ENCODE measurements around the gene SRSF9. TPM values are rescaled to one million over a fixed set of nuclear protein-coding genes. Genes with fewer than 3 reads are reported as not detected.
"Not testable (repeated sequence)": the region's sequence is repeated elsewhere in the genome, so short reads cannot be mapped to it uniquely, and the experiment has no call there.

The SRSF9 gene
- total RNA-seq, 1 experiment from 2014 or later = 199 TPM

DNA sequence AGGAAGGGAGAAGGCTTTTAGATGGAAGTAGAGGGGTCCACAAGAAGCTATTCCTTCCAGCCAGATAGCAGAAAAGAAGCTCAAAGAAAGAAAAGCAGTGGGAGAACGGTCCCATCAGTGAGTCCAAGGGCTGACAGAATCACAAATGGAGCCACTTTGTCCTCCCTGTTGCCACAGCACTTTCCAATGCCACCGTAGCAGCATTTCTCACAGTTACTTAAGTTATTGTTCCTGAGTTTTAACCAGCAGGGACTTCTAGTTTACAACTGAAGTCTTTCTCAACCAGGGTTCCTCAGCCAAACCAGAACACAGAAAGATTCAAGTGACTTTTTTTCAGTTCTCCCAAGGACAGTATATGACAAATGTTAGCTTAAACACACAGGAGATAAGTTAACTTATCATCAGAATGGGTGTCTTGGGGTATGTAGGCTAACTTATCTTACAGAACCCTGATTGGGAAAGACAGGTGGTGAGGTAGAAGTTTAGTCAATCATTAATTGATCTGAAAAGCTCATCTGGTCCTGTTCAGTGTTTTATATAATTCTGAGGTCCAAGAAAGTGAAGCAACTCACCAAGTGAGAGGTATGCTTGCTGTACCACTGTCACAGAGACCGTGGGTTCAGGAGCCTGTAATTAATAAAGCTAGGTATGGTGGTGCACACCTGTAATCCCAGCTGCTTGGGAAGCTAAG, 16.3 kb downstream of the SRSF9 start:
- H3K9me3 ChIP-seq (replicated peaks) = no peaks in the 10 kb centered on the region
- H3K4me1 ChIP-seq (replicated peaks) = no peaks in the 10 kb centered on the region
- no peak overlapping the region for H3K4me3 ChIP-seq
- DNase-seq (ENCODE audit: low read depth in 1 of 2, low spot score in 2 of 2) = no peak
- no peaks in the 10 kb centered on the region for H3K27me3 ChIP-seq (replicated peaks)
- H3K36me3 ChIP-seq = peaks cover 78% of the 10 kb centered on the region
- no peak overlapping the region for H3K27ac ChIP-seq

DNA sequence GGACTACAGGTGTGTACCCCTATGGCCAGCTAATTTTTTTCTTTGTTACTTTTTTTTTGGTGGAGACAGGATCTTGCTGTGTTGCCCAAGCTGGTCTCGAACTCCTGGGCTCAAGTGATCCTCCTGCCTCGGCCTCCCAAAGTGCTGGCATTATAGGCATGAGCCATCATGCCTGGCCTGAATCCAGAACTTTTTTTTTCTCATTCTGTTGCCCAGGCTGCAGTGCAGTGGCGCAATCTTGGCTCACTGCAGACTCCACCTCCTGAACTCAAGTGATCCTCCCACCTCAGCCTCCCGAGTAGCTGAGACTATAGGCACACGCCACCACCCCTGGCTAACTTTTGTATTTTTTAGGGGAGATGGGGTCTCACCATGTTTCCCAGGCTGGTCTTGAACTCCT, 17.0 kb downstream of the SRSF9 start:
- H3K27me3 ChIP-seq (replicated peaks); H3K9me3 ChIP-seq (replicated peaks); H3K4me1 ChIP-seq (replicated peaks); H3K27ac ChIP-seq; DNase-seq (ENCODE audit: low read depth in 1 of 2, low spot score in 2 of 2); H3K4me3 ChIP-seq: not testable (repeated sequence)
- peaks cover 75% of the 10 kb centered on the region for H3K36me3 ChIP-seq

DNA sequence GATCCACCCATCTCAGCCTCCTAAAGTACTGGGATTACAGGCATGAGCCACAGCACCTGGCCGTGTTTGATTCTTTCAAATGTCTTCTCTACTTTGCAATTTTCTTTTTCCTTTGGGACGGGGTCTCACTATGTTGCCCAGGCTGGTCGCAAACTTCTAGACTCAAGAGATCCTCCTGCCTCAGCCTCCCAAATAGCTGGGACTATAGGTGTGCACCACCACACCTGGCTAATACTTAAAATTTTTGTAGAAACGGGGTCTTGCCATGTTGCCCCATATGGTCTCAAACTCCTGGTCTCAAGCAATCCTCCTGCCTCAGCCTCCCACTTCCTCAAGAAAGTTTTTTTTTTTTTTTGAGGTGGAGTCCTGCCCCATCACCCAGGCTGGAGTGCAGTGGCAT, 21.6 kb downstream of the SRSF9 start:
- H3K4me1 ChIP-seq (replicated peaks) = peaks cover 17% of the 10 kb centered on the region
- no peak overlapping the region for H3K4me3 ChIP-seq
- H3K9me3 ChIP-seq (replicated peaks) = no peaks in the 10 kb centered on the region
- H3K36me3 ChIP-seq = peaks cover 69% of the 10 kb centered on the region
- H3K27me3 ChIP-seq (replicated peaks) = no peaks in the 10 kb centered on the region
- H3K27ac ChIP-seq = no peak overlapping the region
- no peak for DNase-seq (ENCODE audit: low read depth in 1 of 2, low spot score in 2 of 2)

DNA sequence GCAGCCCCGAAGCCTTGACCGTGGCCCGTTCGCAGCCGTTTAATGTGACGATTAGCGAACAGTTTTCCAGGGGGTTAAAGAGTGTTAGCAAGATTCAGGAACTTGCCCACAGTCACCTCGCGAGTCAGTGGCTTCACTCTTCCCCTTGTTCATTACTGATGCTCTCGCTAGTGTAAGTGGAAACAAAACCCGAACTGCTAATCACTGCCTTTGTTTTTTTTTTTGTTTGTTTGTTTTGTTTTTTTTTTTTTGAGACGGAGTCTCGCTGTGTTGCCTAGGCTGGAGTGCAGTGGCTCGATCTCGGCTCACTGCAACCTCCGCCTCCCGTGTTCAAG, 22.7 kb downstream of the SRSF9 start:
- Histone ChIP-seq H3K36me3 (peaks cover 68% of the 10 kb centered on the region), H3K4me1 (replicated peaks) (peaks cover 17% of the 10 kb centered on the region), H3K4me3 (peak overlapping the region; percentile 89)
- DNase-seq (ENCODE audit: low read depth in 1 of 2, low spot score in 2 of 2); H3K27me3 ChIP-seq (replicated peaks); H3K9me3 ChIP-seq (replicated peaks); H3K27ac ChIP-seq: not testable (repeated sequence)

DNA sequence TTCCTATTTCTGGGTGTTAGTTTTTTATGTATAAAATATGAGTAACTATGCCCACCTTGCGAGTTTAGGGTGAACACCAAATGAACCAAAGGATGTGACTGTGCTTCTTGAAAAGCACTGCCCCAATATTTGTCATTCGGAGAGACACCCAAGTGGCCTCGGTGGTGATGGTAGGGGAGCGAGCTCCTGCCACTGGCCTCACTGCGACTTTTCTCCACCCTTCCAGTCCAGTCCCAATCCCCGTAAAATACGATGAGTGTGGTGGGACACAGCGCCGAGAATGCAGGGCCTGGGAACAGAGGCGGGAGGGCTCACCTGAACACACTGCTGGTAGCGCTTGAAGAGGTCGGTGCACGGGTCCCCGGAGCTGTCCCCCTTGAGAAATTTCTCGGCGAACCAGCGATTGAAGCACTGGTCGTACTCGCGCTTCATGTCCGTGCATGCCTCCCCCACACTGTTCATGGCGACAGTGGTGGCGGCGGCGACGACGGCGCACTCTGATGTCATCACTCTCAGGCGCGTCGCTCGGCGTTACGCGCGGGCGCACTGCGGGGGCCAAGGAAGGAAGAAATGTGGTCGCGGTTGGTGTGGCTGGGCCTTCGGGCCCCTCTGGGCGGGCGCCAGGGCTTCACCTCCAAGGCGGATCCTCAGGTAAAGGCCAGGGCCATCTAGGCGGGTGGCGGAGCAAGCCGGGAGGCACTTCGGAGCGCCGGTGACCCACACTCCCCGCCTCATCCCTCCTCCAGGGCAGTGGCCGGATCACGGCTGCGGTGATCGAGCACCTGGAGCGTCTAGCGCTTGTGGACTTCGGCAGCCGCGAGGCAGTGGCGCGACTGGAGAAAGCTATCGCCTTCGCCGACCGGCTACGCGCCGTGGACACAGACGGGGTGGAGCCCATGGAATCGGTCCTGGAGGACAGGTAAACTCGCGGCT, 23.4 kb downstream of the SRSF9 start, which contains the start of the genes GATC and TRIAP1:
TSS of gene GATC (plus strand) at position 534 of the 933 bp plus-strand sequence. CDS start at position 571, 37 bp downstream.
TSS of gene TRIAP1 (minus strand) at position 474 of the 933 bp plus-strand sequence. CDS start at position 462, 12 bp downstream.
- Histone ChIP-seq H3K27me3 (replicated peaks) (no peaks in the 10 kb centered on the region), H3K36me3 (peaks cover 69% of the 10 kb centered on the region), H3K4me3 (peak within 1 kb of the TSS; percentile 89), H3K27ac (peak within 1 kb of the TSS; percentile 42), H3K4me1 (replicated peaks) (peaks cover 17% of the 10 kb centered on the region), H3K9me3 (replicated peaks) (no peaks in the 10 kb centered on the region)
- DNase-seq (ENCODE audit: low read depth in 1 of 2, low spot score in 2 of 2) = peak; percentile 73 to 88

DNA sequence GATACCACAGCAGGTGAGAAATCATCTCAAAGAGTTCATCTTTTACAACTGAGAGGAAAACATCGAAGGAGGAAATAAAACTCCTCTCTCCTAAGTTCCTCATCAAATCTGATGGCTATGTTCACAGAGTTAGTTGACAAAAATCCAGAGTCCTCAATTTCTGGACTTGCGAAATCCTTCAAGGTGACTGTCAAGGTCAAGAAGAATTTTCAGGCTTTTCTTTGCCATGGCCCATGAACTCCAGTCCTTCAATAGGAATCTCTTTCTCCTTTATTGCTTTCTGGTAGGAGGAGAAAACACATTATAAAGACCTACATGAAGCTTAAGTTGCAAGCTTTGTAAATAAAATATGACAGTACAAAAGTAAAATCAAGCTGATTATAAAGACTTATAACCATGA, 24.9 kb downstream of the SRSF9 start:
- peaks cover 71% of the 10 kb centered on the region for H3K36me3 ChIP-seq
- no peaks in the 10 kb centered on the region for H3K27me3 ChIP-seq (replicated peaks)
- H3K27ac ChIP-seq = no peak overlapping the region
- H3K4me3 ChIP-seq = no peak overlapping the region
- DNase-seq (ENCODE audit: low read depth in 1 of 2, low spot score in 2 of 2) = no peak
- H3K9me3 ChIP-seq (replicated peaks) = no peaks in the 10 kb centered on the region
- H3K4me1 ChIP-seq (replicated peaks) = peaks cover 17% of the 10 kb centered on the region

DNA sequence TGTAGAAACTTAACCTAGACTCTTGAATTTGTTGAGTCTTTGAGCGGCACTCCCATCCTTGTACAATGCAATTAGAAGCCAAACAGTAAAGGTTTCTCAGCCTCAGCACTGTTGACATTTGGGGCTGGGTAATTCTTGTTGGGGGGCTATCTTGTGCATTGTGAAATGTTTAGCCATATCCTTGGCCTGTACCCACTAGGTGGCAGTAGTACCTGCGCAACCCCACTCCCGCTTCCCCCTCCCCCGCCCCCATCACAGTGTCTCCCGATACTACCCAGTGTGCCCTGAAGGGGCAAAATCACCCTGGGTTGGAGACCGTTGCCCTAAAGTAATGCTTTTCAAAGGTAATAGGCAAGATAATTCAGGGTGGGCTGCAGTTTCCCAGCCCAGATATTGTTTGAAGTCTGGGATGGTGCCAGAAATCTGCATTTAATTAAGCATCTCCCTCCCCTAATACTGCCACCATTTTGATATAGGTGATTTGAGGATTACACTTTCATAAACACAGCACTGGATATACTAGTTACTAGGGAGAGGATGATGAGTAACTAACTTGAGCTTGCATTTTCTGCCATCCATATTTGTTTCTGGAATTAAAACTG, 29.8 kb downstream of the SRSF9 start:
- no peak overlapping the region for H3K4me3 ChIP-seq
- peaks cover 6% of the 10 kb centered on the region for H3K4me1 ChIP-seq (replicated peaks)
- H3K27ac ChIP-seq = no peak overlapping the region
- peaks cover 52% of the 10 kb centered on the region for H3K36me3 ChIP-seq
- peak; percentile 25 to 66 for DNase-seq (ENCODE audit: low read depth in 1 of 2, low spot score in 2 of 2)
- no peaks in the 10 kb centered on the region for H3K9me3 ChIP-seq (replicated peaks)
- H3K27me3 ChIP-seq (replicated peaks) = no peaks in the 10 kb centered on the region

DNA sequence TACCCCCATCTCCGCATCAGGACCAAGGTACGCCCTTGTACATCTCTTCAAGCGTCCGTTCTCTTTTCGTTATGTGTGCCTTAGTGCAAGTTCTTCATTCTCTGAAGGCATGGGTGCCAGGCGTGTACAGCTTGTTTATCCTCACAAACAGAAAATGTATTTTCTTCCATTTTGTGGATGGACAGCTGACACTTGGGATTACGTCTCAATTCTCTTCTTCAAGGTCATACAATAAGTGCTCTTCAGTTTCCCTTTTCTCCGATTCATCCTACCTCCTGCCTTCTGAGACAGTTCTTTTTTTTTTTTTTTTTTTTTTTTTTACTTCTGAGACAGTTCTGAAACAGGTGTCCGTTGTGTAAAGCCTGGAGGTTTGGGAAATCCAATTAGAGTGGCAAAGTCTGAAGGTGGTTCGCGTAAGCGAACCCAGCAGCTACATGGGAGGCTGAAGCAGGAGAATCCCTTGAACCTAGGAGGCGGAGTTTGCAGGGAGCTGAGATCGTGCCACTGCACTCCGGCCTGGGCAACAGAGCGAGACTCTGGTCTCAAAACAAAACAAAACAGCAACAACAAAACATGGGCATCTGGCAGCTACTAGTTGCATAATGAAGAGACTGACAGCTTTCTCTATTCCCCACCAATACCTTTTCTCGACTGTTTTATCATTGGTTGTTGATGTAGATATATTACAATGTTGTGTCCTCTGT, 30.9 kb downstream of the SRSF9 start:
- peaks cover 5% of the 10 kb centered on the region for H3K4me1 ChIP-seq (replicated peaks)
- no peak for DNase-seq (ENCODE audit: low read depth in 1 of 2, low spot score in 2 of 2)
- no peaks in the 10 kb centered on the region for H3K27me3 ChIP-seq (replicated peaks)
- no peak overlapping the region for H3K27ac ChIP-seq
- peak overlapping the region; percentile 84 for H3K4me3 ChIP-seq
- peaks cover 41% of the 10 kb centered on the region for H3K36me3 ChIP-seq
- H3K9me3 ChIP-seq (replicated peaks) = no peaks in the 10 kb centered on the region

DNA sequence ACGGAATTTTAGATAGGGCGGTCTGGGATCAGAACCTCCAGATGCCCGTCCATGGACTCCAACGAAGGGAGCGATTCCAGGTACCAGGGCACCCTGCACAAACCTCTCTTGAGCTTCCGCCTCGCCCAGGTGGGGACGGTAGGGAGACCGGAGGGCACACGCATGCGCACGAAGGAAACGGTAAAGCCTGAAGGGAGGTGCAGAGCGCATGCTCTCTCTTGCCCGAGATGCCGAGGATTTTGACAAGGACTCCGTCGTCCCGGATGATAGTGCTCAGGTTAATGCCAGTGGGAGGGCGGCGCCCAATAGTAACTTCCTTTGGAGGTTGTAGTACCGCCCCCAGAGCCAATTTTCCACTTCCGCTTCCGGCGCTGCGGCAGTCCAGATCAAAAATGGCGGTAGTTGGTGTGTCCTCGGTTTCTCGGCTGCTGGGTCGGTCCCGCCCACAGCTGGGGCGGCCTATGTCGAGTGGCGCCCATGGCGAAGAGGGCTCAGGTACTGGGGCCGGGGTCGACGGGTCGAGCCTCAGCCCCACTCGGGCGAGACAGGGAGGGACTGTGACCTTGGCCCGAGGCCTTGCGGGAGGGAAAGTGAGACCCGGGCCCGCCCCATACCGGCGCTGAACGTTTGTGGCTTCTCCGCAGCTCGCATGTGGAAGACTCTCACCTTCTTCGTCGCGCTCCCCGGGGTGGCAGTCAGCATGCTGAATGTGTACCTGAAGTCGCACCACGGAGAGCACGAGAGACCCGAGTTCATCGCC, 31.6 kb downstream of the SRSF9 start, which contains the start of gene COX6A1:
TSS of gene COX6A1 (plus strand) at position 379 of the 760 bp plus-strand sequence. CDS start at position 393, 14 bp downstream.
- peaks cover 5% of the 10 kb centered on the region for H3K4me1 ChIP-seq (replicated peaks)
- peaks cover 34% of the 10 kb centered on the region for H3K36me3 ChIP-seq
- peak within 1 kb of the TSS; percentile 84 for H3K4me3 ChIP-seq
- H3K27me3 ChIP-seq (replicated peaks) = no peaks in the 10 kb centered on the region
- no peaks in the 10 kb centered on the region for H3K9me3 ChIP-seq (replicated peaks)
- no peak within 1 kb of the TSS for H3K27ac ChIP-seq
- peak; percentile 83 to 97 for DNase-seq (ENCODE audit: low read depth in 1 of 2, low spot score in 2 of 2)

DNA sequence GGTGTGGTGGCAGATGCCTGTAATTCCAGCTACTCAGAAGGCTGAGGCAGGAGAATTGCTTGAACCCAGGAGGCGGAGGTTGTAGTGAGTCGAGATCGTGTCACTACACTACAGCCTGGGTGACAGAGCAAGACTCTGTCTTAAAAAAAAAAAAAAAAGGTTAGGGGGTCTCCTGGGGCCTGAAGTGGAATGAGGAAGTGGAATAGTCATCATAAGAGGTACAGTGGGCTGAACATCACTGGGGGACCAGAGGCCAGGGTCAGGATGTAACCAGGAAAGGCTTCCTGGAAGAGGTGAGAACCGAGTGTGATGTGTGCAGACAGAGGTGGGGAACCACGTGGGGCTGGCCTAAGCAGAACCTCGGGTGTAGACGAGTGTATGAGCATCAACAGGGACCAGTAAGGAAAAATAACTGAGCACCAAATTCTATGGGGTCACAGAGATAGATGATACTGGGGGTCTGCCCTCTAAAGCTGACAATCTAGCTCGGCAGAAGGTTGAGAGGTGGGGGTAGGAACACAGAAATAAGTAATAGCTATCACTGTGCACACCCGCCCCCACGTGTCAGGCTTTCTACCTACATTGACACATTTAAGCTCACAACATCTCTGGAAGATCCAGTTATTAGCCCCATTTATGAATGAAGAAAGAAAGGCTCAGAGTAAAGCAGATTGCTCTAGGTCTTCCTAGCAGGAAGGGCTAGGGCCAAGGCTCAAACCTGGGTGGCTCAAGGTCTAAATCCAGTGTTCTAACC, 36.6 kb downstream of the SRSF9 start:
- H3K27me3 ChIP-seq (replicated peaks) = no peaks in the 10 kb centered on the region
- H3K9me3 ChIP-seq (replicated peaks) = peaks cover 5% of the 10 kb centered on the region; the same call in 1 of the 2 replicates
- DNase-seq (ENCODE audit: low read depth in 1 of 2, low spot score in 2 of 2) = no peak
- H3K4me3 ChIP-seq = no peak overlapping the region
- no peaks in the 10 kb centered on the region; the same call in 1 of the 2 replicates for H3K36me3 ChIP-seq
- H3K27ac ChIP-seq = no peak overlapping the region
- no peaks in the 10 kb centered on the region for H3K4me1 ChIP-seq (replicated peaks)

DNA sequence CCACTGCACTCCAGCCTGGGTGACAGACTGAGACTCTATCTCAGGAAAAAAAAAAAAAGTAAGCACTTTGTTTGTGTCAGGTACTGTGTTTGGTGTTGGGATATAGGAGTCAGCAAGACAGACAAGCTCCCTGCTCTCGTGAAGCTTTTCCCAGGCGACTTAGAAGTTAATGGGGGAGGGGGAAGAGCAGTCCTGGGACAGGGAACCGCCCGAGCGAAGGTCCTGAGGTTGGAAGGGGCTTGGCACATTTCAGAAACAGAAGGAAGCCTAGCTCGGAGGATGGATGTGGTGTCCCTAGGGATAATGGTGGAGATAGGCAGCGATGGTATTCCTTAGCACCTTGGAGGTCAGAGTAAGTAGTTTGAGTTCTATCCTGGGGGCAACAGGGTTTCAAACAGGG, 40.2 kb downstream of the SRSF9 start:
- Histone ChIP-seq H3K27me3 (replicated peaks) (no peaks in the 10 kb centered on the region), H3K9me3 (replicated peaks) (peaks cover 5% of the 10 kb centered on the region; the same call in 1 of the 2 replicates), H3K4me3 (no peak overlapping the region), H3K27ac (no peak overlapping the region), H3K4me1 (replicated peaks) (no peaks in the 10 kb centered on the region), H3K36me3 (no peaks in the 10 kb centered on the region)
- DNase-seq (ENCODE audit: low read depth in 1 of 2, low spot score in 2 of 2) = no peak

DNA sequence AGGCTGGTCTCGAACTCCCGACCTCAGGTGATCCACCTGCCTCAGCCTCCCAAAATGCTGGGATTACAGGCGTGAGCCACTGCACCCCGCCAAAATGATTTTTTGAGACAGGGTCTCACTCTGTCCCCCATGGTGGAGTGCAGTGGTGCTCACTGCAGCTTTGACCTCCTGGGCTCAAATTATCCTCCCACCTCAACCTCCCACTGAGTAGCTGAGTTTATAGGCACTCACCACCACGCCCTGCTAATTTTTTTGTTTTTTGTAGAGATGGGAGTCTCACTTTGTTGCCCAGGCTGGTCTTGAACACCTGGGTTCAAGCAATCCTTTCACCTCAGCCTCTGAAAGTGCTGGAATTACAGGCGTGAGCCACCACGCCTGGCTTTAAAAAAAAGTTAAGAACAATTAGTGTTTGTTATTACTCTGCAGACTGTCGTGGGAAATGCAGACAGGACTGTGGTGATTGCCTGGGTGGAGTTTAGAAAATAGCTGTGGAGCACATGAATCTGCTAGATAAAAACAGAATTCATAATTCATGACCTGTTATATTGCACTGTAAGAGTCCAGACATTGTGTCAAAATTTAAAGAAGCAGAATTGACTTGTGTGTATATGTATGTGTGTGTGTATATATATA, 40.8 kb downstream of the SRSF9 start:
- Histone ChIP-seq H3K4me3 (no peak overlapping the region), H3K27ac (no peak overlapping the region), H3K27me3 (replicated peaks) (no peaks in the 10 kb centered on the region), H3K36me3 (no peaks in the 10 kb centered on the region), H3K4me1 (replicated peaks) (no peaks in the 10 kb centered on the region), H3K9me3 (replicated peaks) (peaks cover 5% of the 10 kb centered on the region; the same call in 1 of the 2 replicates)
- no peak for DNase-seq (ENCODE audit: low read depth in 1 of 2, low spot score in 2 of 2)

Measured in SJSA1 (cell line).